ENCODE measurements around the gene GABRR3. TPM values are rescaled to one million over a fixed set of nuclear protein-coding genes. Genes with fewer than 3 reads are reported as not detected.

Gene GABRR3
- total and polyA plus RNA-seq, 2 experiments from 2014 or later: not detected

- Histone ChIP-seq H3K79me2 (replicated peaks; ENCODE audit: insufficient read depth) (no peaks in the 10 kb centered on the region), H3K4me1 (ENCODE audit: insufficient read depth) (no peaks in the 10 kb centered on the region), H3K4me2 (no peak overlapping the region), H3F3A (replicated peaks; ENCODE audit: low read depth) (no peaks in the 10 kb centered on the region), H4K20me1 (replicated peaks; ENCODE audit: insufficient read depth) (no peaks in the 10 kb centered on the region), H3K9me2 (ENCODE audit: insufficient read depth) (no peaks in the 10 kb centered on the region), H3K27me3 (ENCODE audit: insufficient read depth) (no peaks in the 10 kb centered on the region), H3K36me3 (ENCODE audit: insufficient read depth) (no peaks in the 10 kb centered on the region), H3K4me3 (no peak overlapping the region), H2AFZ (no peak overlapping the region), H3K27ac (ENCODE audit: low read depth) (no peak overlapping the region)
- DNase-seq (ENCODE audit: low spot score) (no peak), ATAC-seq (no peak)
- no peaks in the 10 kb centered on the region for H3K9me3 Mint-ChIP-seq
- H3K27me3 Mint-ChIP-seq (ENCODE audit: insufficient read depth, low read depth, poor library complexity): peaks cover 4% of the 10 kb centered on the region
- H3K27ac Mint-ChIP-seq: no peak overlapping the region
- TF ChIP-seq STAT1 (IDR thresholded peaks at IDR 0.05; ENCODE audit: unreplicated experiment) (no peak), ZNF114 (CRISPR knock-in tag; IDR thresholded peaks at IDR 0.05) (no peak), POLR2AphosphoS5 (IDR thresholded peaks at IDR 0.05; ENCODE audit: low read depth) (no peak), NANOG (IDR thresholded peaks at IDR 0.05; ENCODE audit: borderline replicate concordance) (no peak), ZNF331 (CRISPR knock-in tag; IDR thresholded peaks at IDR 0.05; ENCODE audit: low read depth) (no peak), JUNB (IDR thresholded peaks at IDR 0.05; ENCODE audit: unreplicated experiment) (no peak), CREB1 (CRISPR knock-in tag; IDR thresholded peaks at IDR 0.05; ENCODE audit: low read depth) (no peak), ZNF462 (CRISPR knock-in tag; IDR thresholded peaks at IDR 0.05) (no peak), EZH2phosphoT487 (IDR thresholded peaks at IDR 0.05; ENCODE audit: unreplicated experiment) (no peak), EZH2 (IDR thresholded peaks at IDR 0.05; ENCODE audit: low read depth, unreplicated experiment) (no peak)
- TF ChIP-seq, protein P1, sequence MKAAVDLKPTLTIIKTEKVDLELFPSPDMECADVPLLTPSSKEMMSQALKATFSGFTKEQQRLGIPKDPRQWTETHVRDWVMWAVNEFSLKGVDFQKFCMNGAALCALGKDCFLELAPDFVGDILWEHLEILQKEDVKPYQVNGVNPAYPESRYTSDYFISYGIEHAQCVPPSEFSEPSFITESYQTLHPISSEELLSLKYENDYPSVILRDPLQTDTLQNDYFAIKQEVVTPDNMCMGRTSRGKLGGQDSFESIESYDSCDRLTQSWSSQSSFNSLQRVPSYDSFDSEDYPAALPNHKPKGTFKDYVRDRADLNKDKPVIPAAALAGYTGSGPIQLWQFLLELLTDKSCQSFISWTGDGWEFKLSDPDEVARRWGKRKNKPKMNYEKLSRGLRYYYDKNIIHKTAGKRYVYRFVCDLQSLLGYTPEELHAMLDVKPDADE (IDR thresholded peaks at IDR 0.05): no peak
- TF ChIP-seq, protein P2, sequence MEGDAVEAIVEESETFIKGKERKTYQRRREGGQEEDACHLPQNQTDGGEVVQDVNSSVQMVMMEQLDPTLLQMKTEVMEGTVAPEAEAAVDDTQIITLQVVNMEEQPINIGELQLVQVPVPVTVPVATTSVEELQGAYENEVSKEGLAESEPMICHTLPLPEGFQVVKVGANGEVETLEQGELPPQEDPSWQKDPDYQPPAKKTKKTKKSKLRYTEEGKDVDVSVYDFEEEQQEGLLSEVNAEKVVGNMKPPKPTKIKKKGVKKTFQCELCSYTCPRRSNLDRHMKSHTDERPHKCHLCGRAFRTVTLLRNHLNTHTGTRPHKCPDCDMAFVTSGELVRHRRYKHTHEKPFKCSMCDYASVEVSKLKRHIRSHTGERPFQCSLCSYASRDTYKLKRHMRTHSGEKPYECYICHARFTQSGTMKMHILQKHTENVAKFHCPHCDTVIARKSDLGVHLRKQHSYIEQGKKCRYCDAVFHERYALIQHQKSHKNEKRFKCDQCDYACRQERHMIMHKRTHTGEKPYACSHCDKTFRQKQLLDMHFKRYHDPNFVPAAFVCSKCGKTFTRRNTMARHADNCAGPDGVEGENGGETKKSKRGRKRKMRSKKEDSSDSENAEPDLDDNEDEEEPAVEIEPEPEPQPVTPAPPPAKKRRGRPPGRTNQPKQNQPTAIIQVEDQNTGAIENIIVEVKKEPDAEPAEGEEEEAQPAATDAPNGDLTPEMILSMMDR (conservative IDR thresholded peaks at IDR 0.05; ENCODE audit: low read depth in 2 of 2): no peak
- TF ChIP-seq, protein P3, sequence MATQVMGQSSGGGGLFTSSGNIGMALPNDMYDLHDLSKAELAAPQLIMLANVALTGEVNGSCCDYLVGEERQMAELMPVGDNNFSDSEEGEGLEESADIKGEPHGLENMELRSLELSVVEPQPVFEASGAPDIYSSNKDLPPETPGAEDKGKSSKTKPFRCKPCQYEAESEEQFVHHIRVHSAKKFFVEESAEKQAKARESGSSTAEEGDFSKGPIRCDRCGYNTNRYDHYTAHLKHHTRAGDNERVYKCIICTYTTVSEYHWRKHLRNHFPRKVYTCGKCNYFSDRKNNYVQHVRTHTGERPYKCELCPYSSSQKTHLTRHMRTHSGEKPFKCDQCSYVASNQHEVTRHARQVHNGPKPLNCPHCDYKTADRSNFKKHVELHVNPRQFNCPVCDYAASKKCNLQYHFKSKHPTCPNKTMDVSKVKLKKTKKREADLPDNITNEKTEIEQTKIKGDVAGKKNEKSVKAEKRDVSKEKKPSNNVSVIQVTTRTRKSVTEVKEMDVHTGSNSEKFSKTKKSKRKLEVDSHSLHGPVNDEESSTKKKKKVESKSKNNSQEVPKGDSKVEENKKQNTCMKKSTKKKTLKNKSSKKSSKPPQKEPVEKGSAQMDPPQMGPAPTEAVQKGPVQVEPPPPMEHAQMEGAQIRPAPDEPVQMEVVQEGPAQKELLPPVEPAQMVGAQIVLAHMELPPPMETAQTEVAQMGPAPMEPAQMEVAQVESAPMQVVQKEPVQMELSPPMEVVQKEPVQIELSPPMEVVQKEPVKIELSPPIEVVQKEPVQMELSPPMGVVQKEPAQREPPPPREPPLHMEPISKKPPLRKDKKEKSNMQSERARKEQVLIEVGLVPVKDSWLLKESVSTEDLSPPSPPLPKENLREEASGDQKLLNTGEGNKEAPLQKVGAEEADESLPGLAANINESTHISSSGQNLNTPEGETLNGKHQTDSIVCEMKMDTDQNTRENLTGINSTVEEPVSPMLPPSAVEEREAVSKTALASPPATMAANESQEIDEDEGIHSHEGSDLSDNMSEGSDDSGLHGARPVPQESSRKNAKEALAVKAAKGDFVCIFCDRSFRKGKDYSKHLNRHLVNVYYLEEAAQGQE (IDR thresholded peaks at IDR 0.05; ENCODE audit: unreplicated experiment): no peak
- H3K36me3 Mint-ChIP-seq (ENCODE audit: low read depth): no peaks in the 10 kb centered on the region
- peaks cover 3% of the 10 kb centered on the region for H3K4me1 Mint-ChIP-seq
- no peak overlapping the region for H3K4me3 Mint-ChIP-seq
Observed at GRCh38 chr3:98002717-98003116, 32.4 kb downstream of the GABRR3 start.

Measured in GM23338 (cell line).